ENCODE results near the gene UBL5.

The UBL5 gene

GRCh38 chr19:9872618-9873242, 45.0 kb downstream of the UBL5 start:
- Histone ChIP-seq H3K9ac (no peak overlapping the region), H3K4me2 (no peak overlapping the region), H3K79me2 (ENCODE audit: insufficient read depth, low read depth) (no peaks in the 10 kb centered on the region), H3K27ac (no peak overlapping the region), H3K36me3 (ENCODE audit: insufficient read depth) (no peaks in the 10 kb centered on the region), H3K4me3 (IDR thresholded peaks at IDR 0.05; ENCODE audit: insufficient read depth, low read depth, low read length) (no peak overlapping the region), H3K27me3 (ENCODE audit: insufficient read depth, low read depth) (peaks cover 32% of the 10 kb centered on the region; the same call in 1 of the 2 replicates), H2AFZ (ENCODE audit: low read depth) (no peak overlapping the region), H3K4me1 (ENCODE audit: low read depth, poor library complexity, severe bottlenecking) (no peaks in the 10 kb centered on the region), H4K20me1 (ENCODE audit: insufficient read depth) (no peaks in the 10 kb centered on the region)
- TF ChIP-seq CTCF (conservative IDR thresholded peaks at IDR 0.05; ENCODE audit: low read depth, low read length): no peak

GRCh38 chr19:9875031-9875627, 47.4 kb downstream of the UBL5 start:
- no peak overlapping the region for H3K4me2 ChIP-seq
- no peaks in the 10 kb centered on the region for H3K4me1 ChIP-seq (ENCODE audit: low read depth, poor library complexity, severe bottlenecking)
- no peak for TF ChIP-seq CTCF (conservative IDR thresholded peaks at IDR 0.05; ENCODE audit: low read depth, low read length)
- H3K9ac ChIP-seq: no peak overlapping the region
- H3K27ac ChIP-seq: no peak overlapping the region
- H3K36me3 ChIP-seq (ENCODE audit: insufficient read depth): no peaks in the 10 kb centered on the region
- H3K79me2 ChIP-seq (ENCODE audit: insufficient read depth, low read depth): no peaks in the 10 kb centered on the region
- H2AFZ ChIP-seq (ENCODE audit: low read depth): no peak overlapping the region
- peaks cover 30% of the 10 kb centered on the region; the same call in 1 of the 2 replicates for H3K27me3 ChIP-seq (ENCODE audit: insufficient read depth, low read depth)
- H3K4me3 ChIP-seq (IDR thresholded peaks at IDR 0.05; ENCODE audit: insufficient read depth, low read depth, low read length): no peak overlapping the region
- no peaks in the 10 kb centered on the region for H4K20me1 ChIP-seq (ENCODE audit: insufficient read depth)

- Histone ChIP-seq H3K4me3 (IDR thresholded peaks at IDR 0.05; ENCODE audit: insufficient read depth, low read depth, low read length) (no peak overlapping the region), H3K4me1 (ENCODE audit: low read depth, poor library complexity, severe bottlenecking) (no peaks in the 10 kb centered on the region), H3K27ac (no peak overlapping the region), H3K79me2 (ENCODE audit: insufficient read depth, low read depth) (no peaks in the 10 kb centered on the region), H2AFZ (ENCODE audit: low read depth) (no peak overlapping the region), H3K27me3 (ENCODE audit: insufficient read depth, low read depth) (peaks cover 30% of the 10 kb centered on the region; the same call in 1 of the 2 replicates), H4K20me1 (ENCODE audit: insufficient read depth) (no peaks in the 10 kb centered on the region), H3K4me2 (no peak overlapping the region), H3K9ac (no peak overlapping the region), H3K36me3 (ENCODE audit: insufficient read depth) (no peaks in the 10 kb centered on the region)
- TF ChIP-seq CTCF (conservative IDR thresholded peaks at IDR 0.05; ENCODE audit: low read depth, low read length): no peak
Observed at GRCh38 chr19:9875796-9876195, 48.1 kb downstream of the UBL5 start.

GRCh38 chr19:9877780-9878510, 50.2 kb downstream of the UBL5 start:
- Histone ChIP-seq H3K4me1 (ENCODE audit: low read depth, poor library complexity, severe bottlenecking) (no peaks in the 10 kb centered on the region), H3K4me2 (no peak overlapping the region), H3K9ac (no peak overlapping the region), H3K27ac (no peak overlapping the region), H3K27me3 (ENCODE audit: insufficient read depth, low read depth) (peaks cover 22% of the 10 kb centered on the region; the same call in 1 of the 2 replicates), H4K20me1 (ENCODE audit: insufficient read depth) (no peaks in the 10 kb centered on the region), H3K79me2 (ENCODE audit: insufficient read depth, low read depth) (no peaks in the 10 kb centered on the region), H3K36me3 (ENCODE audit: insufficient read depth) (no peaks in the 10 kb centered on the region), H2AFZ (ENCODE audit: low read depth) (no peak overlapping the region), H3K4me3 (IDR thresholded peaks at IDR 0.05; ENCODE audit: insufficient read depth, low read depth, low read length) (no peak overlapping the region)
- no peak for TF ChIP-seq CTCF (conservative IDR thresholded peaks at IDR 0.05; ENCODE audit: low read depth, low read length)
